ENCODE measurements around the gene TMEM176B.

- TF ChIP-seq EZH2 (IDR thresholded peaks at IDR 0.05) (no peak), POLR2AphosphoS5 (IDR thresholded peaks at IDR 0.05; ENCODE audit: borderline replicate concordance, low read depth, low read length) (no peak)
These were observed 3.1 kb upstream of the TMEM176B start for GRCh38 chr7:150803161-150803860.
